Panc1 (cell line): Measurements from ENCODE around the gene DCC. TPM values are rescaled to one million over a fixed set of nuclear protein-coding genes. Genes with fewer than 3 reads are reported as not detected.

Experiments used
- ATAC-seq: fragments of 200-7000 bp; cut with Tn5 transposase; 2 replicates; pipeline ENCODE4 v1.9.1; 2020; ENCODE audit warnings: mild to moderate bottlenecking, moderate library complexity
- BruUV-seq: library from RNA; stranded (reverse); fragments of 400-500 nt; replicated peaks from 2 replicates; lab custom pipeline; 2021; lab: Mats Ljungman, UMichigan
- CTCF ChIA-PET: fragments of 300-600 bp; sonication (Branson Sonifier 250); formaldehyde crosslinking; loops from one replicate; lab custom pipeline; 2022; ENCODE audit warnings: antibody characterized with exemption; lab: Charles Lee
- POLR2A ChIA-PET: fragments of 300-600 bp; sonication (Branson Sonifier 250); formaldehyde crosslinking; loops from one replicate; lab custom pipeline; 2022; ENCODE audit warnings: antibody characterized with exemption; lab: Charles Lee
- DNase-seq: peaks from one replicate; pipeline ENCODE4 v3.0.0-alpha.2; 2010; ENCODE audit warnings: low read depth, low spot score
- H3K27ac ChIP-seq: 2 replicates; pipeline ENCODE4 v1.5.1; 2011; ENCODE audit warnings: mild to moderate bottlenecking, low read length, inconsistent platforms
- H3K27me3 ChIP-seq: fragments of 200-500 bp; sonication (Bioruptor generic); 2 replicates; pipeline ENCODE4 v1.6.0; 2014; ENCODE audit warnings: low read length, inconsistent platforms; ENCODE audit not compliant: control insufficient read depth, insufficient read depth
- H3K36me3 ChIP-seq: fragments of 200-500 bp; sonication (Bioruptor generic); 2 replicates; pipeline ENCODE4 v1.5.1; 2014; ENCODE audit warnings: inconsistent platforms, mild to moderate bottlenecking, low read length, moderate library complexity; ENCODE audit not compliant: control insufficient read depth, insufficient read depth
- H3K4me1 ChIP-seq: 2 replicates; pipeline ENCODE4 v1.5.1; 2011; ENCODE audit warnings: inconsistent platforms, mild to moderate bottlenecking, low read length, moderate library complexity; ENCODE audit not compliant: control insufficient read depth, insufficient read depth
- H3K4me3 ChIP-seq, 2 experiments: 2 replicates each; pipeline ENCODE4 v1.5.1; 2011 to 2012; ENCODE audit warnings: low read depth in 2 of 2, low read length in 2 of 2, mild to moderate bottlenecking in 2 of 2, inconsistent platforms in 1 of 2, moderate library complexity in 1 of 2
- H3K9me3 ChIP-seq: fragments of 200-500 bp; sonication (Bioruptor generic); 2 replicates; pipeline ENCODE4 v1.5.1; 2014; ENCODE audit warnings: low read depth, mild to moderate bottlenecking, inconsistent platforms, low read length, moderate library complexity; ENCODE audit not compliant: control insufficient read depth, insufficient read depth
- CTCF ChIP-seq: fragments of 450-650 bp; IDR thresholded peaks from 2 replicates; pipeline ENCODE4 v1.5.1; 2017; ENCODE audit warnings: mild to moderate bottlenecking
- POLR2AphosphoS5 ChIP-seq: IDR thresholded peaks from 2 replicates; pipeline ENCODE4 v1.6.1; 2012; ENCODE audit warnings: mild to moderate bottlenecking, low read depth, low read length, moderate library complexity
- REST ChIP-seq, 2 experiments: IDR thresholded peaks; 2 replicates each; pipeline ENCODE4 v1.6.1; 2011 to 2012; ENCODE audit warnings: low read depth in 2 of 2, control low read depth in 1 of 2, low read length in 1 of 2, mild to moderate bottlenecking in 1 of 2, moderate library complexity in 1 of 2; ENCODE audit not compliant: insufficient read depth in 1 of 2
- SIN3A ChIP-seq: IDR thresholded peaks from 2 replicates; pipeline ENCODE4 v1.6.1; 2012; ENCODE audit warnings: low read depth, mild to moderate bottlenecking, low read length, moderate library complexity, borderline replicate concordance; ENCODE audit not compliant: insufficient read depth
- TCF7L2 ChIP-seq: IDR thresholded peaks from 2 replicates; pipeline ENCODE4 v1.6.1; 2011; ENCODE audit warnings: mild to moderate bottlenecking, low read depth, low read length, inconsistent platforms
- in situ Hi-C: cut with HindIII; loops from 2 replicates; pipeline ENCODE4 v1.10.0; 2016; ENCODE audit warnings: low sequenced_read_pairs, low pct_unique_long_range_greater_than_20kb
- intact Hi-C: fragments of 100-400 bp; cut with micrococcal nuclease; formaldehyde crosslinking; loops from one replicate; pipeline ENCODE4 v1.10.0; 2022; ENCODE audit not compliant: unreplicated experiment
- total RNA-seq: library from RNA; stranded (reverse); gene quantifications from one replicate; pipeline ENCODE4 v1.2.1, GENCODE V29; 2021; ENCODE audit not compliant: unreplicated experiment

Gene DCC
- total RNA-seq, 1 experiment from 2014 or later = not detected

- Histone ChIP-seq H3K36me3 (no peaks in the 10 kb centered on the region), H3K27me3 (no peaks in the 10 kb centered on the region), H3K9me3 (no peaks in the 10 kb centered on the region), H3K27ac (no peak overlapping the region), H3K4me1 (no peaks in the 10 kb centered on the region), H3K4me3 (no peak overlapping the region)
- TF ChIP-seq REST (IDR thresholded peaks at IDR 0.05; ENCODE audit: insufficient read depth in 1 of 2, low read depth in 2 of 2, low read length in 1 of 2) (no peak), SIN3A (no peak), CTCF (no peak), TCF7L2 (no peak), POLR2AphosphoS5 (no peak)
- ChIA-PET CTCF (no interaction called here), POLR2A (no interaction called here)
- DNase-seq (no peak), ATAC-seq (no peak)
- in situ Hi-C loops (no loop called here), intact Hi-C loops (no loop called here)
- no TSS peak for BruUV-seq
These were observed 597.8 kb downstream of the DCC start for GRCh38 chr18:52937840-52938239.

GRCh38 chr18:52945552-52945951 lies 605.6 kb downstream of the DCC start:
- POLR2A ChIA-PET = no interaction called here
- H3K27ac ChIP-seq = no peak overlapping the region
- in situ Hi-C loops (no loop called here), intact Hi-C loops (no loop called here)
- DNase-seq = no peak
- H3K27me3 ChIP-seq = no peaks in the 10 kb centered on the region
- no peaks in the 10 kb centered on the region for H3K36me3 ChIP-seq
- H3K4me3 ChIP-seq = no peak overlapping the region
- CTCF ChIA-PET = no interaction called here
- BruUV-seq = no TSS peak
- no peaks in the 10 kb centered on the region for H3K9me3 ChIP-seq
- H3K4me1 ChIP-seq = no peaks in the 10 kb centered on the region
- TF ChIP-seq REST (IDR thresholded peaks at IDR 0.05; ENCODE audit: insufficient read depth in 1 of 2, low read depth in 2 of 2, low read length in 1 of 2) (no peak), POLR2AphosphoS5 (no peak), TCF7L2 (no peak), SIN3A (no peak), CTCF (no peak)
- no peak for ATAC-seq
